ENCODE results near the gene PRSS21. TPM values are rescaled to one million over a fixed set of nuclear protein-coding genes. Genes with fewer than 3 reads are reported as not detected.

The PRSS21 gene
- total and polyA plus RNA-seq, 10 of the 15 experiments (the other 5 are each of a cell fraction or from before 2014, with no cell fraction given): 5.3 to 73.4 (median 40.1) TPM; not detected in 1

GRCh38 chr16:2842340-2843000, 25.4 kb downstream of the PRSS21 start (continued):
- TF ChIP-seq TCF7 (IDR thresholded peaks at IDR 0.05; ENCODE audit: borderline replicate concordance): no peak
- TF ChIP-seq EED (IDR thresholded peaks at IDR 0.05; ENCODE audit: low read depth): no peak
- TF ChIP-seq CEBPB (IDR thresholded peaks at IDR 0.05; ENCODE audit: borderline replicate concordance in 1 of 2, low read depth in 2 of 2, low read length in 2 of 2): no peak
- no peak for TF ChIP-seq ZNF207 (IDR thresholded peaks at IDR 0.05; ENCODE audit: borderline replicate concordance)
- TF ChIP-seq NFYB (IDR thresholded peaks at IDR 0.05; ENCODE audit: insufficient read depth, low read depth, low read length): no peak
- peak; percentile 54 for TF ChIP-seq RUNX3 (IDR thresholded peaks at IDR 0.05; ENCODE audit: low read length)
- no peak for TF ChIP-seq SKIL (IDR thresholded peaks at IDR 0.05; ENCODE audit: low read depth, poor library complexity, severe bottlenecking)
- TF ChIP-seq CTCF (IDR thresholded peaks at IDR 0.05 in 2 of 3, conservative IDR thresholded peaks at IDR 0.05 in 1 of 3; ENCODE audit: control insufficient read depth in 2 of 3, extremely low read depth in 1 of 3, insufficient read depth in 1 of 3, low read depth in 3 of 3, low read length in 3 of 3): peak in 2 of 3 experiments; percentile 26 to 76; a peak in 4 of 6 replicates
- peak in 1 of 2 experiments; percentile 52; a peak in 1 of 3 replicates for TF ChIP-seq EGR1 (IDR thresholded peaks at IDR 0.05; ENCODE audit: borderline replicate concordance in 1 of 2, low read depth in 2 of 2, low read length in 2 of 2)
- peak; percentile 53; the same call in 1 of the 2 replicates for TF ChIP-seq CREM (IDR thresholded peaks at IDR 0.05; ENCODE audit: low read depth)
- no peak for TF ChIP-seq NKRF (conservative IDR thresholded peaks at IDR 0.05)
- TF ChIP-seq SIX5 (IDR thresholded peaks at IDR 0.05; ENCODE audit: low read depth, low read length, severe bottlenecking): peak; percentile 29
- peak; percentile 76 for TF ChIP-seq CREB1 (IDR thresholded peaks at IDR 0.05; ENCODE audit: low read depth)
- TF ChIP-seq BACH1 (IDR thresholded peaks at IDR 0.05; ENCODE audit: borderline replicate concordance): no peak
- no peak for TF ChIP-seq SP1 (IDR thresholded peaks at IDR 0.05; ENCODE audit: low read depth, low read length)
- 0 out of 2 replicates have a peak, but pooled peaks have one; percentile 31 for TF ChIP-seq YY1 (IDR thresholded peaks at IDR 0.05; ENCODE audit: low read depth, low read length)
- TF ChIP-seq GABPA (IDR thresholded peaks at IDR 0.05; ENCODE audit: low read depth): peak; percentile 94
- no peak for TF ChIP-seq BMI1 (IDR thresholded peaks at IDR 0.05; ENCODE audit: borderline replicate concordance)
- TF ChIP-seq CBX5 (IDR thresholded peaks at IDR 0.05; ENCODE audit: low read depth): no peak
- TF ChIP-seq ETV6 (conservative IDR thresholded peaks at IDR 0.05 in 1 of 2, IDR thresholded peaks at IDR 0.05 in 1 of 2; ENCODE audit: borderline replicate concordance in 1 of 2, low read depth in 1 of 2): peak in 1 of 2 experiments; percentile 74; a peak in 2 of 4 replicates
- no peak for TF ChIP-seq NR2F1 (conservative IDR thresholded peaks at IDR 0.05)
- TF ChIP-seq BCL3 (IDR thresholded peaks at IDR 0.05; ENCODE audit: borderline replicate concordance, insufficient read depth, low read depth, low read length, poor library complexity, severe bottlenecking): no peak

Data from GM12878 (cell line).